ENCODE data around the gene TAF5L. TPM values are rescaled to one million over a fixed set of nuclear protein-coding genes. Genes with fewer than 3 reads are reported as not detected.

The TAF5L gene
- total and polyA plus RNA-seq, 2 of the 13 experiments (the other 11 are each of a cell fraction or from before 2014, with no cell fraction given) = 10.8 to 18.2 TPM

GRCh38 chr1:229625915-229626831 is at the start of gene TAF5L, which contains the start of gene URB2 (continued):
- TF ChIP-seq HDAC6 (IDR thresholded peaks at IDR 0.05; ENCODE audit: low read depth, low read length) (no peak), ZBTB2 (CRISPR knock-in tag; IDR thresholded peaks at IDR 0.05; ENCODE audit: low read depth) (peak; percentile 97), ZNF772 (CRISPR knock-in tag; IDR thresholded peaks at IDR 0.05) (peak; percentile 20; the same call in 1 of the 2 replicates), RFX1 (IDR thresholded peaks at IDR 0.05) (no peak), ZNF276 (CRISPR knock-in tag; IDR thresholded peaks at IDR 0.05; ENCODE audit: low read depth) (peak; percentile 45; the same call in 1 of the 2 replicates), ZNF280D (CRISPR knock-in tag; IDR thresholded peaks at IDR 0.05) (no peak), FOXA1 (IDR thresholded peaks at IDR 0.05) (no peak), FOXA1 (CRISPR knock-in tag; IDR thresholded peaks at IDR 0.05) (no peak), BHLHE40 (IDR thresholded peaks at IDR 0.05; ENCODE audit: low read length) (peak; percentile 36; the same call in 1 of the 2 replicates), FOSL2 (CRISPR knock-in tag; IDR thresholded peaks at IDR 0.05) (no peak), PCBP1 (IDR thresholded peaks at IDR 0.05; ENCODE audit: borderline replicate concordance, low read depth, low read length) (peak; percentile 75; the same call in 1 of the 2 replicates), TBX3 (IDR thresholded peaks at IDR 0.05; ENCODE audit: borderline replicate concordance) (no peak), ZNF777 (CRISPR knock-in tag; IDR thresholded peaks at IDR 0.05) (peak; percentile 60), KDM1A (CRISPR knock-in tag; IDR thresholded peaks at IDR 0.05) (no peak), ZMYM2 (CRISPR knock-in tag; IDR thresholded peaks at IDR 0.05) (no peak), MZF1 (CRISPR knock-in tag; IDR thresholded peaks at IDR 0.05; ENCODE audit: borderline replicate concordance) (no peak), ZNF333 (CRISPR knock-in tag; IDR thresholded peaks at IDR 0.05; ENCODE audit: borderline replicate concordance) (peak; percentile 49; the same call in 1 of the 2 replicates), ATF6 (CRISPR knock-in tag; conservative IDR thresholded peaks at IDR 0.05) (no peak), ZNF501 (CRISPR knock-in tag; IDR thresholded peaks at IDR 0.05) (peak; percentile 90), ARID2 (CRISPR knock-in tag; IDR thresholded peaks at IDR 0.05; ENCODE audit: borderline replicate concordance) (no peak)
